HG03432 (cell line): ENCODE data around the gene PDE8A.
A peak's percentile ranks its signal among the peaks of the same experiment; 100 is the strongest.
"Not testable (repeated sequence)": the region's sequence is repeated elsewhere in the genome, so short reads cannot be mapped to it uniquely, and the experiment has no call there.

Experiments
- ATAC-seq: cut with Tn5 transposase; IDR thresholded peaks from one replicate; pipeline ENCODE4 v1.9.1; 2021; ENCODE audit warnings: mild to moderate bottlenecking, moderate library complexity; ENCODE audit not compliant: unreplicated experiment

PDE8A gene

DNA sequence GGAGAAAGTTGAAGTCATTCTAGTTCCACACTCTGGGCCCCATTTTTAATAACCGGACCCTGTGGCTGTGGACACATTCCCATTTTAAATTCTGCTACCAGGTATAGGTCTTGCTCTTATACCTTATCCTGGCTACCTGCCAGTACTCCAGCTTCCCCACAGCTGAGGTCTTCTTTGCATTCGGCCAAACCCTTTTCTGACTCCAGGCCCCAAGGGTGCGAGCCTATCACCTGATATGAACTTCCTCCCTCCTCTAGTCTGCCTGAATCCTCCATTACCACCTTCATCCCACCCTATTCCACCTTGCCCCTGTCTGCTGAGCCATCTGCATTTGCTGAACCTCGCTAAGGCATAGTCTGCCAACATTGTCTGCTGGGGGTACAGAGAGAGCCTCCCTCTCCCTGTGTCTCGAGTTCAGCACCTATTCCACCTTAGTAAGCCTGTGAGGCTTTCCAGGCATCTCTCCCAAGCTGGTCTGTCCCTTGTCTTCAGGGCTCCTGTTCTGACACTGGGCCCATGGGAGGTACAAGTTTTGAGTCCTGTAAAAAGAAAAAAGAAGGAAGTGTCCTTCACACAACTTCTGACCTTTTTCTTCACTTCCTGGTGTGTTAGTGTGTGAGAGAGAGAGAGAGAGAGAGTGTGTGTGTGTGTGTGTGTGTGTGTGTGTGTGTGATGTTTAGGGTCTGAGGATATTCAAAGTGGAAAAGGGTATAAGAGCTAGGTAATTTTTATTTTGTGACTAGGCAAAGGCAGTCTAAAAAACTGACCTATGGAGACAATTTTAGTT lies 27.0 kb downstream of the PDE8A start:
- no peak for ATAC-seq

DNA sequence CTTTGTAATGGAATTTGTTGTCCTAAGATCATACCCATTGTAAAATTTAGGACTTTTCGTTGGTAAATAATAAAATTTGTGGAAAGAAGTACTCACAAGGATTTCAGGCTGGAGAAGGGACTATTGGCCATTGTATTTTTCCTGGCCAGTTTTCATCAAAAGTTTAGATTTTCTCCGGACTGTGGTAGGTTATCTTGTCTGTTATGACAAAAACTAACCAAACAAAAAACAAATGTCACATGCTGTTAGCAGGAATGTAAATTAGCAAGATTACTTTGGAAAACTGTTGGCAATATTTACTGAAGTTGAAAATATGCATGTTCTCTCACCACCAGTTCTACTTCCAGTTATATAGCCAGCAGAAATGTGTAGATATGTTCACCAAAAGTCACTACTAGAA lies 27.8 kb downstream of the PDE8A start:
- ATAC-seq, result no peak

DNA sequence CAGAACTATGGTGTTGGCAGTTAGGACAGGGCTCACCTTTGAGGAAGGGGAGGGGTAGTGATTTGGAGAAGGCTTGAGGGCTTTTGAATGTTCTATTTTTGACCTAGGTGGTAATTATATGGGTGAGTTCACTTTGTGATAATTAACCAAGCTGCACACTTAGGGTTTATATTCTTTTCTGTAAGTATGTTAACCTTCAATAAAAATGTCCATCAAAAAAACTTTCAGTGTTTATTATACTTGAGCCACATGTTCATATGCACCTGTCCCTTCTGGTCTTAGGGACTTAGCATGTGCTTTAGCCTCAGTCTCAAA lies 28.4 kb downstream of the PDE8A start:
- no peak for ATAC-seq

DNA sequence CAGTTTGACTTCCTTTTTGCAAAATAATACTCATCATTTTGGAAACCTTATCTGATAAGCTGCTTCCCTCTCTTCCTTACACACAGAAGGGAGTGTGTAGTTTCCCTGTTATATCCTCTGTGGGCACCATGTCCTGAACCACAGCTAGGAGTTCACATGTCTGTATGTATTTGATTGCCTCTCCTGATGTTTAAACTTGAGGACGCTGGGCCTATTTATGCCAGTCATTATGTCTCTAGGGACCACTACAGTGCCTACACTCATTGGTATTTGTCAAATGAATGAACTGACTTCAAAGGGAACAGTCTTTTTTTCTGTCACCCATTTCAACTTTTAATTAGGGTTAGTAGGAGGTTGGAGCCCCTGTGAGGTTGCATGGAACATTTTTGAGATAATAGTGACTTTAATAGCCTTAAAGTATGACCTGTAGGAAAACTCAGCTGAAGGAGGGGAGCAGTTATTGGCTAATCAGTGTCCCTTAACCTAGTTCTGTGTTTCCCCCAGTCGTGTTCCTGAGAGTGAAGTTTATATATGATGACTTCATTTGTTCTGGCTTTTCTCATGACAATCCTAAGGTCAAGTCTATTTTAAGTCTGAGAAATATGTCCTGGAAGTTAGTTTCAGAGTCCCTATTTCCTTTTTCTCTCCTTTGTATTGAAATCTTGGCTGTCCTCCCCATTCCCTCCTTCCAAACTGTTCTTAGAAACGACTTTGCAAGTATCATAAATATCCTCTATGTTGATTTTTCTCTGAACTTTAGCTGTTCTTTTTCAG lies 28.9 kb downstream of the PDE8A start:
- no peak for ATAC-seq

DNA sequence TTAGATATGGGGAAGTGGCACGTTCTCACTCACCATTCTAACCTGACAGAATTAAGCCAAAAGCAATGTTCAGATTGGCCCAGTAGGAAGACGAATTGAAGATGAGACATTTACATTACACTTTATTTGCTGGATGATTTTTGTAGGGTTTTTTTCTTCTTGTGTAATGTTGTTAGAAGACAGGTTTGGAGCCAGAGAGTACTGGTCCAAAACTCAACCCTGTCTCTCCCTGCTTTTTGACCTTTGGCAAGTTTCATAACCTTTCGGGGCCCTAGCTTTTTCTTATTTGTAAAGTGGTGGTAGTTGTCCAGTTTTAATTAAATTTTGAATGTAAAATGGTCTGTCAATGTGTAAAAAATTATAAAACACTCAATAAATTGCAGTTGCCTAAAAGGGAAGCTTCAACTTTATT lies 29.5 kb downstream of the PDE8A start:
- ATAC-seq, result no peak

DNA sequence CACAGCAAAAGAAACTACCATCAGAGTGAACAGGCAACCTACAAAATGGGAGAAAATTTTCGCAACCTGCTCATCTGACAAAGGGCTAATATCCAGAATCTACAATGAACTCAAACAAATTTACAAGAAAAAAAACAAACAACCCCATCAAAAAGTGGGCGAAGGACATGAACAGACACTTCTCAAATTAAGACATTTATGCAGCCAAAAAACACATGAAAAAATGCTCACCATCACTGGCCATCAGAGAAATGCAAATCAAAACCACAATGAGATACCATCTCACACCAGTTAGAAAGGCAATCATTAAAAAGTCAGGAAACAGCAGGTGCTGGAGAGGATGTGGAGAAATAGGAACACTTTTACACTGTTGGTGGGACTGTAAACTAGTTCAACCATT lies 30.1 kb downstream of the PDE8A start:
- not testable (repeated sequence) for ATAC-seq

DNA sequence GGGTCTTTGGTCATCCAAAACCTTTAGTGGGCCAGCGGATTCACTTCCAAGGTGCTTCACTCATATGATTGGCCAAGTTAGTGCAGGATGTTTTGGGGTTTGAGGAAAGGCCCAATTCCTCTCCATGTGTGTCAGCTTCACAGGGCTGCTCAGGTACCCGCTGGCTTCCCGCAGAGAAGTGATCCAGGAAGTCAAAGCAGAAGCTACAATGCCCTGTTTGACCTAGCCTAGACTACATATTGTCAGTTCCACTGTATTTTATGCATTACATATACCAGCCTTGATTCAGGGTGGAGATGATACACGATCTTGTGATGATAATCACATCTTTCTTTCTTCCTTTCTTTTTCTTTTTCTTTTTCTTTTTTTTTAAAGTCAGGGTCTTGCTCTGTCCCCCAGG lies 32.1 kb downstream of the PDE8A start:
- ATAC-seq, result no peak

DNA sequence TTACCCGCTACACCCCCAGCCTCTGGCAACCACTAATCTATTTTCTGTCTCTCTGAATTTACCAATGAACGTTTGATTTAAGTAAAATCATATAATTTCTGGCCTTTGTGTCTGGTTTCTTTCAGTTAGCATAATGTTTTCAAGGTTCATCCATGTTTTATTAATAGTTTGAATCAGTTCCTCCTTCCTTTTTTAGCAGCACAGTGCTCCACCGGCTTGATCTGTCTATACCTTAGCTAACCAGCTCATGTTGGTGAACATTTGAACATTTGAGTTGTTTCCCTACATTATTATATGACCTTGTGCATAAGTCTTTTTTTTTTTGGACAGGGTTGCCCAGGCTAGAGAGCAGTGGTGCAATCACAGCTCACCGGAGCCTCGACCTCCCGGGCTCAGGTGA lies 33.3 kb downstream of the PDE8A start:
- no peak for ATAC-seq

DNA sequence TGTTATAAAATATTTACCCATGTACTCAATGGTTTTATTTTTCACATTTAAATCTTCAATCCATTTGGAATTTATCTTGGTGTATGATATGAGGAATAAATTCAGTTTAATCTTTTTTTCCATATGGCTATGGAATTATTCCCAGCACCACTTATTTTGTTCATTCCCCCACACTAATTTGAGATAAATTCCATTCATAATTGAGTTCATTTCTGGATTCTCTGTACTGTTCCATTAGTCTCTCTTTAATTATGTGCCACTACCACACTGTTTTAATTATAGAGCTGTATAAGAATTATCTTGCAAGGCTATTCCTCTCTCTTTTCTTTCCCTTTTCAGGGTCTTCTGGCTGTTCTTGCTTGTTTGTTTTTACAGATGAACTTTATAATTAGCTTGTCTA lies 34.6 kb downstream of the PDE8A start:
- no peak for ATAC-seq

DNA sequence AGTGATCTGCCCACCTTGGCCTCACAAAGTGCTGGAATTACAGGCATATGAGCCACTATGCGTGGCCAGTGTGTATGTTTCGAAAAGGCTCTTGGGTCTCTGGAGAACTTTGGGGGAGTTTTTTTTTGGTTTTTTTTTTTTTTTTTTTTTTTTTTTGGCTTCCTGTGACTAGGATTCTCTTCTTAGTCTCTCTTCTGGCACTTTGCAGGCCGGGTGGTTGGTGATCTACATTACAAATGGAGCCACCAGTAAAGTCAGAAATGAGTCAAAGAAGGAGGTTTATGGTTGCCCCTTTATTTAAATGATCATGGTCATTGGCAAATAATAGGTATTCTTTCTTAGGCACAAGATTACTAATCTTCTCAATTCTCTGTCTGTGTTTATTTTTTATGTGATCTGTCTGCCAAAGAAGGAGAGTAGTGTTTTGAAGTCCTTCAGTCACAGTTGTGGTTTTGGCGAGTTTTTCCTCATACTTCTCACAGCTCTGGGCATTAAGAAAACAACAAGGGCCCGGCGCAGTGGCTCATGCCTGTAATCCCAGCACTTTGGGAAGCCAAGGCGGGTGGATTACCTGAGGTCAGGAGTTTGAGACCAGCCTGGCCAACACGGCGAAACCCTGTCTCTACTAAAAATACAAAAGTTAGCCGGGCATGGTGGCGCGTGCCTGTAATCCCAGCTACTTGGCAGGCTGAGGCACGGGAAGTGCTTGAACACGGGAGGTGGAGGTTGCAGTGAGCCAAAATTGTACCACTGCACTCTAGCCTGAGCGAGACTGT lies 38.3 kb downstream of the PDE8A start:
- ATAC-seq, result peak; percentile 65

DNA sequence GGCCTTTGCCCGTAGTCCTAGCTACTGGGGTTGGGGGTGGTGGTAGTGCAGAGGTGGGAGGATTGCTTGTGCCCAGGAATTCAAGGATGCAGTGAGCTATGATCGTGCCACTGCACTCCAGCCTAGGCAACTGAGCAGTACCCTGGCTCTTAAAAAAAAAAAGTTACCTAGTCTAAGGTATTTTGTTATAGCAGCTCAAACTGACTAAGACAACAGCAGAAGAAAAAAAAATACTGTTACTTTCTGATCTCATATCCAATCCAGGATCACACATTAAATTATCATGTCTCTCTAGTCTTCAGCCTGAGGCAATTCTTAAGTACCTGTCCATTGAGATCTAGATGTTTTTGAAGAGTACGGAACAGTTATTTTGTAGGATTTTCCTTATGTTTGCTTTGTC lies 39.8 kb downstream of the PDE8A start:
- no peak for ATAC-seq

DNA sequence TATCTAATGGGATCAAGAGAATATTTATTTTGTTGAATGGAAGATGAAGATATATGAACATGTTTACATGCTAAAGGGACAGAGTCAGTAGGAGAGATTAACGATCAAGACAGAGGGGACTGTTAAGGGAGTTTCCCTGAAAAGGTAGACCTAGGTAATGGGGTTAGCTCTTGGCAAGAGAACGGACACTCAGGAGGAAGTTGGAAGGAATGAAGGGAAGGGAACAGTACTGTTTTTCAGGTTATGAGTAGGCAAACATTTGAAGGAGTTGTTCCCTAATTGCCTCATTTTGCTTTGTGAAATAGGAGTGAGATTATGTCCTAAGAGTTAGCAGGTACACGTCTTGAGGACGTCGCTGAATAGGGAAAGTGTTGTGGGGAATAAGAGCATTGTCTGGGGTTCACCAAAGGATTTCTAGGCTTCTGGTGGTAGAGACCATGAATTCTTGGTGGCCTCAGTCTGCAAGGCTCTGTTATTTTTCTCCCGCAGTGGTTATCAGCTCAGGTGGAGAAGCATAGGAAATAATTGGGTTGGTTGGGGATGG lies 41.3 kb downstream of the PDE8A start:
- no peak for ATAC-seq

DNA sequence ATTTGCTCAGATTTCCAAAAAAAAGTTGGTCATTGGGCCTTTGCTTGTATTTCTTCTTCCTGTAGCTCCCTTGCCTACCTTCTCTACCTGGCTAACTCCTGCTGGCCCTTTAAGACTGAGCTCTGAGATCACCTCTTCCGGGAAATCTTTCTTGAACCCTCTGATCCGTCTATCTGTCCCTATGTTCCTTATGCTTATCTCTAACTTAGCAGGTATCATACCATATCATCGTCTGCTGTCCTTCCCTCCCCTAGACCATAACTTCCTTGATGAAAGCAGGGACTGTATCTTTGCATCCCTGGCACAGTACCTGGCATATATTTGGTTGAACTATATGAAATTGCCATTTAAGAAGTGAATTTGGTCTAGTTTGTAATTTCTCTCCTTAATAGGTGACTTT lies 42.3 kb downstream of the PDE8A start:
- no peak for ATAC-seq

DNA sequence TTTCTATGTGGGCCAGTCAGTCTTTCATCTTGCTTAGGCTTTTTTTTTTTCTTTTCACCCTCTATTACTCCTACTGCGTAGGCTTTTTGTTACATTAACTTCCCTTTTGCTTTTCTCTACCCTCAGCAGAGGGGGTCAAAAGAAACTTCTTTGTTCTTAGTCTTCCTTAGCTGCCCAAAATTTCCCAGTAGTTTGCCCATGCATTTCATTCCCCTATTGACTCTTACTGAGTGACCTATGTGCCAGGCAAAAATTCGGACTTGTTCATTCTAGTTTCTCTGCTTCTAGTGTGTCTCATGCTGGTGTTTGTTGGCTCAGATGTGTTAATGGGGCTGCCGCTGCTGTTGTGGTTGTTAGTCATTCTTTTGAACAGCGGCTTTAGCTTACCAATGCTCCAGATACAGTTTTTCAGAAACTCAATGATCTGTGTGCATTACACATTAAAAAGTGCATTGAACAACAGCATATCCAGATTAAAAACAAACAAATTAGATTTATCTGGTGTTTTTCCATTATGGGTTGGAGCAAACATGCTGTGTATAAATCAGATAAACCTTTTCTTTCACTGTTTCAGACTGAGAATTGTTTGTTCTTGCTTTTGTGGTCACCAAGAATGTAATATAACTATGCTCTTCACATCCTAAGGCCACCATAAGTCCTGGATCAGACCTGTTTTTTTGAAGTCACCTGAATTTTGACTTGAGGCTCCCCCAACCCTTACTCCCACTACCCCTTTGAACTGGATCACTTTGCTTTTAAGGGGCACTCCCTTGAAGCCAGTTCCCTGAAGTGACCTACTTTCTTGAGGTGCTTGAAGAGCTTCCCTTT lies 43.1 kb downstream of the PDE8A start:
- ATAC-seq, result no peak

DNA sequence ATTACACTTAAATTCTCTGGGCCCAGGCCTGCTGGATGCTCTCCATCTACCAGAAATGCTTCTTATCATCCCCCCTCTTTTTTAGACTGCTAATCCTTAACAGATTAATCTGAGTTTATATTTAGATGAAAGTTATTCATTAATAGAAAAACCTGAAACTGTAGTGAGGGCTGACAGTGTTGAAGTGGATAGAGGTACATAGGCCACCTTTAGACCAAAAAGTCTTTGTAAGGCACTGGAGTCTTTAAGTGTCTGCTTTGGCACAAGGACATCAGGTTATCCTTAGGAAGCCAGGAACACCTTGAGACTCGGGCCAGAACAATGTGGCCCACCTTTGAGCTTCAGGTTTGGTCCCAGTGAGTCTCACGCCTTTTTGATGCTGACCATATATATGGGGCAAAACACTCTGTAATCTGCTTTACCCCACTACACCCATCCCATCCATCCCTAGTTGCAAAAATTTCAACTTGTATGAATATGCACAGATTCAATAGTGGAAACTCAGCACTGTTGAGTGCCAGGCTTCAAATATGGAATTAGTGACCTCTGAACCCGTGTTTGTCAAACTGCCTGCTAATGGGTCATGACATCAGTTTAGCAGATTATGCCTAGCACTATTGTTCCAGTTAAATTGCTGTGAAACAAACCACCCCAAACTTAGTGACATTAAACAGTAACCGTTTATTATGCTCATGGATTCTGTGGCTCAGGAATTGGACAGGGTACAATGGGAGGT lies 44.0 kb downstream of the PDE8A start:
- ATAC-seq, result no peak

DNA sequence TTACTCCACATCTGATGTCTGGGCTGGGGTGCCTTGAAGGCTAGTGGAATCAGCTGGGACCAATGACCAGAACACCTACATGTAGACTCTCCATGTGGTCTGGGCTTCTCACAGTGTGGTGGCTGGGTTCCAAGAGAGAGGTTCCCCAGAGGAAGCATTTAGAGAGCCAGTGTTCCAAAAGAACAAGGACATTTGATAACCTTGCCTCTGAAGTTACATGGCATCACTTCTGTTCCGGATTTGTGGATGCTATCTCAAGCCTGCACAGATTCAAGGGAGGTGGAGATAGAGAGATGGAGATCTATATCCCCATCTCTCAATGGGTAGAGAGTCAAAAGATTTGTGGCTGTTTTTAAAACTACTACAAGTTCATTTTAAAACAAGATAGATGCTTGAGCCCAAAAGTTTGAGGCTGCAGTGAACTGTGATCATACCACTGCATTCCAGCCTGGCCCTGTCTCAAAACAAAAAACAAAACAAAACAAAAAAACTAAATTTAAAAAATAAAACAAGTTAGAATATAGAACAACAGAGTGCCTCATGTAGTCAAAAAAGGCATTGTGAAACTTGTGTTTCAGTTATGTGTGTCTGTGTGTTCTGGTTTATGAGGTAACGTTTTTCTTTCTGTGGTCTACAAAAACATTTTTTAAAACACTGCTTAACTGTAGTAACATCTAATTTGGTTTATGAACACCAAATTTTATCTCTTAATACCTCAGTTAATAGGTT lies 44.8 kb downstream of the PDE8A start:
- no peak for ATAC-seq

DNA sequence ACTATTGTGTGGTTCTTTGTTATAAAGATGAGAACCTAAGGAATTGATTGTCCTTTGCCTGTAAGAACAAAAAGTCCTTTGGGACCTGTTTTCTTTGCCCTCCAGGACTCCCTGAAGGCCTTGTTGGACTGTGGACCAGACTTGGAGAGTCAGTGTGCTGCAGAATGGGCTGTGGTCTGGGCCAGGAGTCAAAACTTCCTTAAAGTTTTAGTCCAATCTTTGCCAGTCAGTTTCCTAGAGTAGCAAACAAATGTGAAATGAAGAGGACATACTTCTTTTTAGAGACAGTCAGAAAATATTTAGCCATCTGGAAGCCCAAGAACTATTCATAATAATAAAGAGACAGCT lies 45.4 kb downstream of the PDE8A start:
- ATAC-seq, result no peak

DNA sequence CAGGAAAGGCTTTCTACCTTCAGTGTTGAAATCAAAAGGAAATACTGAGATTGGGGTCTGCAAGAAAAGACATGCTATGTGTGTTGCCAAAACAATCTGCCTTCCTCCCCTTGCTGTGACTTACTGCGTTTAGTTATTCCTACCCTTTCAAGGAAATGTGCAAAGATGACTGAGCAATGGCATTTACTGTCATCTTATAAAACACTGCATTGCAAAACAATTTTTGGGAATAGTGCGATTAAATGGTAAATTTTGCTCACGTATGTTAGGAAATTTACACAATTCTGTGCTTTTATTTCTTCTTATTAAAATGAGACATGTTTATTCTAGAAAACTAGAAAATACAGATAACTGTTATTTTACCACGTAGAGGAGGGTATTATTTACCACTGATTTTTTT lies 45.8 kb downstream of the PDE8A start:
- no peak for ATAC-seq

DNA sequence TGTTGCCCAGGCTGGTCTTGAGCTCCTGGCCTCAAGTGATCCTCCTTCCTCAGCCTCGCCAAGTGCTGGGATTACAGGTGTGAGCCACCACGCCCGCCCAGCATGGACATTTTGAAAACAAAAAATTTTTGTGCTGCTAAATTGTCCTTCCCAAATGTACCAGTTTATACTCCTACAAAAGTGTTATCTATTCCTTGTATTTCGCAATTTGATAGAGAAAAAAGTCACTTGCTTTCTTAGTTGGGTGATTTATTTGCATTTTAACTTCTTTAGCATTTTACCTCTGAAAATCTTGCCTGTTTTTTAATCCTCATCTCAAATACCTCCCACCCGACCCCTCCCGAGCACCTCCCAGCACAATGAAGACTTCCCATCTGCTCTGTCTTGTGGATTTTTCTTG lies 46.8 kb downstream of the PDE8A start:
- no peak for ATAC-seq

DNA sequence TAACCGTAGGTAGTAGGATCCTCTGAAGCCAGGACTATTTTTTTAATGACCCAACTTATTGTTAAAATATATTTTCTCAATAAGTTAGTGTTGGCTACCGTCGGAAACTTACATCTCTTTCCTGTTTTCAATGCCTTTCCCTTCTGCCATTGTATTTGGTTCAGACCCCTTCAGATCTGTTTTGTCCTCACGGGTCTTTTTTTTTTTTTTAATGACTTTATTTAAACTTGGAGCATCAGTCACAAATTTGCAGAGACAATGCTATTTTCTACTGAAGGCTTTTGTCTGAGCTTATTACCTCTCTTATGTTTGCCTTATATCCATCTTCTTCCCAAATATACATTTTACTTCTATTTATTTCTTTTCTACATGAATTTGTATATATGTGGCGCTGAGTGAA lies 47.6 kb downstream of the PDE8A start:
- no peak for ATAC-seq
